ENCODE results near the gene ENKD1.

Gene ENKD1

GRCh38 chr16:67678354-67679023 lies 11.9 kb upstream of the ENKD1 start:
- no peak for DNase-seq

- no peak for DNase-seq
Observed at GRCh38 chr16:67677712-67678111, 11.2 kb upstream of the ENKD1 start.

GRCh38 chr16:67676939-67677338 lies 10.4 kb upstream of the ENKD1 start:
- no peak for DNase-seq

- DNase-seq = no peak
Observed at GRCh38 chr16:67676516-67676915, 10.0 kb upstream of the ENKD1 start.

- no peak for DNase-seq
Observed at GRCh38 chr16:67675999-67676398, 9.4 kb upstream of the ENKD1 start.

- no peak for DNase-seq
Observed at GRCh38 chr16:67675579-67675935, 9.0 kb upstream of the ENKD1 start.

GRCh38 chr16:67674851-67675578 lies 8.5 kb upstream of the ENKD1 start:
- DNase-seq = no peak

GRCh38 chr16:67673712-67674580 lies 7.4 kb upstream of the ENKD1 start:
- peak in 1 of 2 donors; percentile 42 for DNase-seq

GRCh38 chr16:67672739-67673662 lies 6.5 kb upstream of the ENKD1 start:
- peak; percentile 23 to 26 for DNase-seq

GRCh38 chr16:67672306-67672705 lies 5.8 kb upstream of the ENKD1 start:
- no peak for DNase-seq

GRCh38 chr16:67669499-67670101 lies 3.0 kb upstream of the ENKD1 start:
- DNase-seq = no peak

- no peak for DNase-seq
Observed at GRCh38 chr16:67668495-67669157, 2.1 kb upstream of the ENKD1 start.

- DNase-seq = peak; percentile 75 to 89
Observed at GRCh38 chr16:67667817-67668494, 1.4 kb upstream of the ENKD1 start.

- no peak for DNase-seq
Observed at GRCh38 chr16:67667453-67667816, 885 bp upstream of the ENKD1 start.

- no peak for DNase-seq
Observed at GRCh38 chr16:67666032-67666551, 458 bp downstream of the ENKD1 start.

GRCh38 chr16:67665598-67665997 lies 952 bp downstream of the ENKD1 start:
- no peak for DNase-seq

GRCh38 chr16:67664871-67665270 lies 1.7 kb downstream of the ENKD1 start:
- no peak for DNase-seq

- DNase-seq = no peak
Observed at GRCh38 chr16:67664258-67664657, 2.3 kb downstream of the ENKD1 start.

- no peak for DNase-seq
Observed at GRCh38 chr16:67663877-67664222, 2.7 kb downstream of the ENKD1 start.

GRCh38 chr16:67663151-67663876 lies 3.2 kb downstream of the ENKD1 start:
- no peak for DNase-seq

Measured in hippocampal formation (tissue), 2 donors.